Natural killer cell (primary cell): ENCODE measurements around the gene PILRA. TPM values are rescaled to one million over a fixed set of nuclear protein-coding genes. Genes with fewer than 3 reads are reported as not detected.

Experiments
- ATAC-seq, 3 donors: fragments of 150-1000 bp in 2 of 3; fragments of 200-7000 bp in 1 of 3; cut with Tn5 transposase; 1 replicate in 1 of 3; 2 replicates in 2 of 3; pipeline ENCODE4 v1.10.0; 2021; ENCODE audit warnings: mild to moderate bottlenecking in 2 of 3, moderate library complexity in 2 of 3
- DNase-seq, 2 donors: peaks; one replicate each; pipeline versions ENCODE4 v3.0.0 to v3.0.0-alpha.2; 2013 to 2021; ENCODE audit warnings: mixed read lengths in 1 of 2
- H3K27ac ChIP-seq: one replicate; pipeline ENCODE4 v1.5.1; 2013; ENCODE audit warnings: mild to moderate bottlenecking, low read length
- H3K27me3 ChIP-seq: one replicate; pipeline ENCODE4 v1.6.1; 2013; ENCODE audit warnings: low read length; ENCODE audit not compliant: control insufficient read depth, insufficient read depth
- H3K36me3 ChIP-seq: one replicate; pipeline ENCODE4 v1.6.1; 2013; ENCODE audit warnings: low read length; ENCODE audit not compliant: control insufficient read depth, insufficient read depth
- H3K4me1 ChIP-seq: one replicate; pipeline ENCODE4 v1.6.1; 2013; ENCODE audit warnings: low read length; ENCODE audit not compliant: control insufficient read depth, insufficient read depth
- H3K4me3 ChIP-seq: one replicate; pipeline ENCODE4 v1.5.1; 2013; ENCODE audit warnings: low read length
- H3K9me3 ChIP-seq: one replicate; pipeline ENCODE4 v1.6.1; 2013; ENCODE audit warnings: low read length; ENCODE audit not compliant: control insufficient read depth, insufficient read depth
- H3K27ac Mint-ChIP-seq, 2 donors: one replicate each; pipeline ENCODE4 v1.8.0; 2022; ENCODE audit warnings: mild to moderate bottlenecking in 2 of 2, mixed read lengths in 2 of 2, moderate library complexity in 1 of 2
- H3K27me3 Mint-ChIP-seq, 2 donors: one replicate each; pipeline ENCODE4 v1.8.0; 2022; ENCODE audit warnings: low read depth in 2 of 2, mixed read lengths in 2 of 2
- H3K36me3 Mint-ChIP-seq: one replicate; pipeline ENCODE4 v1.8.0; 2022; ENCODE audit warnings: mixed read lengths
- H3K4me1 Mint-ChIP-seq, 2 donors: one replicate each; pipeline ENCODE4 v1.8.0; 2022; ENCODE audit warnings: mixed read lengths in 2 of 2
- H3K4me3 Mint-ChIP-seq: one replicate; pipeline ENCODE4 v1.8.0; 2022; ENCODE audit warnings: mild to moderate bottlenecking, moderate library complexity, mixed read lengths
- H3K9me3 Mint-ChIP-seq, 2 donors: one replicate each; pipeline ENCODE4 v1.8.0; 2022; ENCODE audit warnings: mixed read lengths in 2 of 2
- CTCF ChIP-seq: fragments of 200-600 bp; IDR thresholded peaks from one replicate; pipeline ENCODE4 v1.8.0; 2022; ENCODE audit warnings: antibody characterized with exemption
- WGBS: methylation state at CpG from one replicate; pipeline ENCODE4 v1.1.7; 2013; ENCODE audit warnings: missing lambda C conversion rate; ENCODE audit not compliant: insufficient coverage; 5-methylcytosine and 5-hydroxymethylcytosine counted together
- intact Hi-C: fragments of 100-400 bp; cut with micrococcal nuclease; formaldehyde crosslinking; loops from one replicate; pipeline ENCODE4 v1.14.2; 2022
- total RNA-seq, 4 donors: library from RNA; stranded (reverse); fragments of 120-200 nt in 1 of 4; gene quantifications; one replicate each; pipeline versions ENCODE4 v1.2.3 to v1.2.4, GENCODE V29; 2013 to 2022

Gene PILRA
- total RNA-seq, 3 donors from 2014 or later (not counting 1 experiment from before 2014, with no cell fraction given), result 18.8 to 38.8 (median 29.4) TPM

- no peaks in the 10 kb centered on the region for H3K27me3 Mint-ChIP-seq
- ATAC-seq (no peak), DNase-seq (no peak)
- no peaks in the 10 kb centered on the region for H3K36me3 Mint-ChIP-seq
- no peak overlapping the region for H3K27ac ChIP-seq
- H3K4me1 Mint-ChIP-seq, result no peaks in the 10 kb centered on the region
- no peaks in the 10 kb centered on the region for H3K27me3 ChIP-seq
- peaks cover 4% of the 10 kb centered on the region for H3K4me1 ChIP-seq
- no peaks in the 10 kb centered on the region for H3K36me3 ChIP-seq
- WGBS, result 91% methylated on average over 6 of the region's 6 CpGs
- H3K4me3 Mint-ChIP-seq, result no peak overlapping the region
- intact Hi-C loops, result no loop called here
- no peaks in the 10 kb centered on the region for H3K9me3 ChIP-seq
- no peak overlapping the region for H3K27ac Mint-ChIP-seq
- no peak for TF ChIP-seq CTCF
- no peaks in the 10 kb centered on the region for H3K9me3 Mint-ChIP-seq
- no peak overlapping the region for H3K4me3 ChIP-seq
Observed at GRCh38 chr7:100411101-100411500, 37.8 kb downstream of the PILRA start.

- no peak for TF ChIP-seq CTCF
- Mint-ChIP-seq H3K4me3 (no peak overlapping the region), H3K4me1 (no peaks in the 10 kb centered on the region), H3K27me3 (no peaks in the 10 kb centered on the region), H3K9me3 (no peaks in the 10 kb centered on the region), H3K36me3 (no peaks in the 10 kb centered on the region), H3K27ac (no peak overlapping the region)
- H3K4me1 ChIP-seq, result no peaks in the 10 kb centered on the region
- no peaks in the 10 kb centered on the region for H3K36me3 ChIP-seq
- no peaks in the 10 kb centered on the region for H3K9me3 ChIP-seq
- no peak overlapping the region for H3K4me3 ChIP-seq
- ATAC-seq (no peak), DNase-seq (no peak)
- intact Hi-C loops, result no loop called here
- H3K27ac ChIP-seq, result no peak overlapping the region
- H3K27me3 ChIP-seq, result no peaks in the 10 kb centered on the region
Observed at GRCh38 chr7:100413346-100413745, 40.1 kb downstream of the PILRA start.

GRCh38 chr7:100413889-100414288 lies 40.6 kb downstream of the PILRA start:
- 88% methylated on average over 1 of the region's 1 CpG for WGBS
- Mint-ChIP-seq H3K36me3 (no peaks in the 10 kb centered on the region), H3K4me1 (no peaks in the 10 kb centered on the region), H3K27me3 (no peaks in the 10 kb centered on the region), H3K4me3 (no peak overlapping the region), H3K9me3 (no peaks in the 10 kb centered on the region), H3K27ac (no peak overlapping the region)
- H3K36me3 ChIP-seq, result no peaks in the 10 kb centered on the region
- no peak for ATAC-seq
- no peaks in the 10 kb centered on the region for H3K9me3 ChIP-seq
- H3K4me1 ChIP-seq, result no peaks in the 10 kb centered on the region
- DNase-seq, result no peak
- intact Hi-C loops, result no loop called here
- H3K27me3 ChIP-seq, result no peaks in the 10 kb centered on the region
- no peak overlapping the region for H3K4me3 ChIP-seq
- TF ChIP-seq CTCF, result no peak
- H3K27ac ChIP-seq, result no peak overlapping the region

- intact Hi-C loops, result no loop called here
- Mint-ChIP-seq H3K27me3 (no peaks in the 10 kb centered on the region), H3K36me3 (no peaks in the 10 kb centered on the region), H3K4me3 (no peak overlapping the region), H3K9me3 (no peaks in the 10 kb centered on the region), H3K27ac (no peak overlapping the region), H3K4me1 (no peaks in the 10 kb centered on the region)
- Histone ChIP-seq H3K4me3 (no peak overlapping the region), H3K36me3 (no peaks in the 10 kb centered on the region), H3K27me3 (no peaks in the 10 kb centered on the region), H3K27ac (no peak overlapping the region), H3K9me3 (no peaks in the 10 kb centered on the region), H3K4me1 (no peaks in the 10 kb centered on the region)
- no peak for TF ChIP-seq CTCF
- 98% methylated on average over 5 of the region's 5 CpGs for whole genome bisulfite sequencing
- ATAC-seq, result no peak
- no peak for DNase-seq
Observed at GRCh38 chr7:100415448-100415847, 42.2 kb downstream of the PILRA start.
